Lower leg skin (tissue), 3 donors: Measurements from ENCODE around the gene COPA.

Experiments used
- POLR2A ChIP-seq, 2 donors: fragments of 450-650 bp; IDR thresholded peaks; one replicate each; pipeline ENCODE4 v1.6.1; 2016 to 2017; ENCODE audit warnings: antibody characterized with exemption in 2 of 2, mild to moderate bottlenecking in 1 of 2, moderate library complexity in 1 of 2
- TF ChIP-seq, protein P1 (sequence below), 3 donors: fragments of 450-650 bp; IDR thresholded peaks; one replicate each; pipeline ENCODE4 v1.5.1; 2016; ENCODE audit warnings: antibody characterized with exemption in 3 of 3, mild to moderate bottlenecking in 3 of 3, moderate library complexity in 2 of 3

DNA sequence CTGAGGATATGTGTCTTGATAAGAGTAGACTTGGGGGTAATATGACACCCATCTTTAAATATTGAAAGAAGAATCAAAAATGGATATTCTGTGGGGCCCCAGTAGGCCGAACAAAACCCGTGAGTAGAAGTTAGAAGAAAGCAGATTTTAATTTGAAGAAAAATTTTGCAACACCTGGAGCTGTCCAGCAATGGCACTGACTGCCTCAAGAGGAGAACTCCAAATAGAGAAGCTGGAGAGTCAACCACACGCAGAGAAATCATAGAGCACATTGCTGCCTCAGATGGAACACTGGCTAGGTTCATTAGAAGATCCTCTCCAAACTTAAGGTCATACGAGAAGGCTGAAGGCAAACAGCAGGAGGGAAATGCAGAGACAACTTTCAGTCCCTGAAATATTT lies 30.6 kb upstream of the COPA start:
- TF ChIP-seq, protein P1, sequence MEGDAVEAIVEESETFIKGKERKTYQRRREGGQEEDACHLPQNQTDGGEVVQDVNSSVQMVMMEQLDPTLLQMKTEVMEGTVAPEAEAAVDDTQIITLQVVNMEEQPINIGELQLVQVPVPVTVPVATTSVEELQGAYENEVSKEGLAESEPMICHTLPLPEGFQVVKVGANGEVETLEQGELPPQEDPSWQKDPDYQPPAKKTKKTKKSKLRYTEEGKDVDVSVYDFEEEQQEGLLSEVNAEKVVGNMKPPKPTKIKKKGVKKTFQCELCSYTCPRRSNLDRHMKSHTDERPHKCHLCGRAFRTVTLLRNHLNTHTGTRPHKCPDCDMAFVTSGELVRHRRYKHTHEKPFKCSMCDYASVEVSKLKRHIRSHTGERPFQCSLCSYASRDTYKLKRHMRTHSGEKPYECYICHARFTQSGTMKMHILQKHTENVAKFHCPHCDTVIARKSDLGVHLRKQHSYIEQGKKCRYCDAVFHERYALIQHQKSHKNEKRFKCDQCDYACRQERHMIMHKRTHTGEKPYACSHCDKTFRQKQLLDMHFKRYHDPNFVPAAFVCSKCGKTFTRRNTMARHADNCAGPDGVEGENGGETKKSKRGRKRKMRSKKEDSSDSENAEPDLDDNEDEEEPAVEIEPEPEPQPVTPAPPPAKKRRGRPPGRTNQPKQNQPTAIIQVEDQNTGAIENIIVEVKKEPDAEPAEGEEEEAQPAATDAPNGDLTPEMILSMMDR (IDR thresholded peaks at IDR 0.05): no peak
- no peak for TF ChIP-seq POLR2A (IDR thresholded peaks at IDR 0.05)
